Epithelial cell of esophagus (primary cell): ENCODE measurements around the gene LYPD6B.
"Not testable (repeated sequence)": the region's sequence is repeated elsewhere in the genome, so short reads cannot be mapped to it uniquely, and the experiment has no call there.

Experiments
- DNase-seq: peaks from one replicate; pipeline ENCODE4 v3.0.0; 2010; ENCODE audit warnings: low read depth
- H3K4me3 ChIP-seq: 2 replicates; pipeline ENCODE4 v1.5.1; 2011; ENCODE audit warnings: mild to moderate bottlenecking, low read length, control low read depth
- CTCF ChIP-seq: IDR thresholded peaks from 2 replicates; pipeline ENCODE4 v1.5.1; 2011; ENCODE audit warnings: low read depth, mild to moderate bottlenecking, low read length, control low read depth, inconsistent platforms; ENCODE audit not compliant: insufficient read depth; ENCODE audit errors: missing control alignments

LYPD6B gene

GRCh38 chr2:149246186-149246585, 207.7 kb downstream of the LYPD6B start:
- H3K4me3 ChIP-seq: no peak overlapping the region
- TF ChIP-seq CTCF: no peak
- no peak for DNase-seq

GRCh38 chr2:149251436-149251835, 212.9 kb downstream of the LYPD6B start:
- not testable (repeated sequence) for DNase-seq, H3K4me3 ChIP-seq

- DNase-seq, H3K4me3 ChIP-seq: not testable (repeated sequence)
Observed at GRCh38 chr2:149256877-149257276, 218.4 kb downstream of the LYPD6B start.

- DNase-seq: peak; percentile 27
- H3K4me3 ChIP-seq: no peak overlapping the region
- TF ChIP-seq CTCF: peak; percentile 55
Observed at GRCh38 chr2:149258531-149258930, 220.0 kb downstream of the LYPD6B start.

- H3K4me3 ChIP-seq: no peak overlapping the region
- DNase-seq: no peak
- no peak for TF ChIP-seq CTCF
Observed at GRCh38 chr2:149259136-149259535, 220.6 kb downstream of the LYPD6B start.

GRCh38 chr2:149261692-149262091, 223.2 kb downstream of the LYPD6B start:
- DNase-seq: no peak
- no peak overlapping the region for H3K4me3 ChIP-seq
- no peak for TF ChIP-seq CTCF
